Measurements from ENCODE around the gene SLC66A3.

GRCh38 chr2:11129598-11130449, 25.4 kb upstream of the SLC66A3 start:
- TF ChIP-seq EZH2 (IDR thresholded peaks at IDR 0.05) (no peak), POLR2AphosphoS5 (IDR thresholded peaks at IDR 0.05; ENCODE audit: borderline replicate concordance, low read depth, low read length) (no peak; the same call in 1 of the 2 replicates), FOXP2 (optimal IDR thresholded peaks at IDR 0.05; ENCODE audit: control extremely low read depth, extremely low read length, insufficient read depth) (no peak)

All from SK-N-MC (cell line).